Inferior parietal cortex (tissue), 1 donor: Measurements from ENCODE around the gene MED25.
"Not testable (repeated sequence)": the region's sequence is repeated elsewhere in the genome, so short reads cannot be mapped to it uniquely, and the experiment has no call there.

Experiments
- DNase-seq: peaks from one replicate; pipeline ENCODE4 v3.0.0-alpha.2; 2016; ENCODE audit errors: extremely low spot score

The MED25 gene

GRCh38 chr19:49816590-49816989 is 1.5 kb upstream of the MED25 start:
- no peak for DNase-seq

GRCh38 chr19:49818649-49819370 is 721 bp downstream of the MED25 start:
- DNase-seq, result no peak

GRCh38 chr19:49819452-49820115 is 1.5 kb downstream of the MED25 start:
- not testable (repeated sequence) for DNase-seq

GRCh38 chr19:49820125-49820524 is 2.0 kb downstream of the MED25 start:
- DNase-seq, result no peak

GRCh38 chr19:49823472-49823871 is 5.4 kb downstream of the MED25 start:
- DNase-seq, result no peak

- no peak for DNase-seq
These were observed 6.6 kb downstream of the MED25 start for GRCh38 chr19:49824662-49825061.

- no peak for DNase-seq
These were observed 8.9 kb downstream of the MED25 start for GRCh38 chr19:49827034-49827433.

GRCh38 chr19:49829200-49829599 is 11.1 kb downstream of the MED25 start:
- DNase-seq, result no peak

- DNase-seq, result no peak
These were observed 11.6 kb downstream of the MED25 start for GRCh38 chr19:49829721-49830120.

GRCh38 chr19:49830766-49831165 is 12.7 kb downstream of the MED25 start:
- DNase-seq, result no peak

- DNase-seq, result no peak
These were observed 13.5 kb downstream of the MED25 start for GRCh38 chr19:49831592-49831991.

- DNase-seq, result no peak
These were observed 14.5 kb downstream of the MED25 start for GRCh38 chr19:49832556-49832955.

- DNase-seq, result no peak
These were observed 15.5 kb downstream of the MED25 start for GRCh38 chr19:49833599-49833998.

GRCh38 chr19:49835562-49835961 is 17.5 kb downstream of the MED25 start:
- DNase-seq, result no peak

- no peak for DNase-seq
These were observed 18.3 kb downstream of the MED25 start for GRCh38 chr19:49836176-49837008.

GRCh38 chr19:49837009-49837310 is 18.9 kb downstream of the MED25 start:
- no peak for DNase-seq

GRCh38 chr19:49837425-49837824 is 19.3 kb downstream of the MED25 start:
- no peak for DNase-seq

GRCh38 chr19:49838885-49839588 is 20.9 kb downstream of the MED25 start:
- DNase-seq, result no peak

- no peak for DNase-seq
These were observed 21.6 kb downstream of the MED25 start for GRCh38 chr19:49839713-49840112.

GRCh38 chr19:49840321-49840720 is 22.2 kb downstream of the MED25 start:
- no peak for DNase-seq

GRCh38 chr19:49840736-49841249 is 22.7 kb downstream of the MED25 start:
- DNase-seq, result no peak

GRCh38 chr19:49843265-49843664 is 25.2 kb downstream of the MED25 start:
- DNase-seq, result no peak
